ENCODE measurements around the gene ESRRB. TPM values are rescaled to one million over a fixed set of nuclear protein-coding genes. Genes with fewer than 3 reads are reported as not detected.

Gene ESRRB
- total RNA-seq, 1 experiment from 2014 or later = not detected

- DNase-seq (ENCODE audit: low read depth) = peak; percentile 21
Measured at GRCh38 chr14:76351941-76352340, 24.0 kb upstream of the ESRRB start.

DNA sequence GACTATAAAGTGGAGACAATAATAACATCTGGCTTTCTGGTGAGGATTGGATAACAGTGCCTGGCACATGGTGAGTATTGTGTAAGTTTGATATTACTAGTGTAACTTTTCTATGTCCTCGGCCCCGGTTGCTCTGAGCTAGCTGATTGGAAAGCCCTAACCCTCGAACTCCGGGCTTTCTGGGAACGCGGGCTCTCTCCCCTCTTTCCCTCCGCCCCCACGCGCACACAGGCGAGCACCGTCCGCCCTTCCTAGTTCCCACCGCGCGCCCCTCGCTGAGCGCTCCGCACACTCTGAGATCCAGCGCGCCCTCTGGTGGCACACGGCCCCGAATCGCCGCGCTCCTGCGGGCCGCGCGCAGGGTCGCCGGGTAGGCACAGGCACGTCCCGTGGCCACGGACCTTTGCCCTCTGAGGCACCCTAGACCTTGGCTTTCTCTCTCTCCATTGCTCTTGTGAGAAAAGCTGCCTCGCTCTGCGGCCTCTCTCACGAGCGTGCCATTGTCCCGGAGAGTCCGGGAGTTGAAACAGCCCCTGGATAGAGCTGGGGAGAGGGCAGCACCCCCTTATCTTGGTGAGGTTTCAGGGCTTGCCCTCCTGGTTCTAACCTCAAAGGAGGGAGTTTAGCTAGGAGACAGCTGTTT is 23.2 kb upstream of the ESRRB start:
- peak; percentile 29 for DNase-seq (ENCODE audit: low read depth)

GRCh38 chr14:76354310-76354709 is 21.6 kb upstream of the ESRRB start:
- no peak for DNase-seq (ENCODE audit: low read depth)

GRCh38 chr14:76355771-76356170 is 20.2 kb upstream of the ESRRB start:
- no peak for DNase-seq (ENCODE audit: low read depth)

DNA sequence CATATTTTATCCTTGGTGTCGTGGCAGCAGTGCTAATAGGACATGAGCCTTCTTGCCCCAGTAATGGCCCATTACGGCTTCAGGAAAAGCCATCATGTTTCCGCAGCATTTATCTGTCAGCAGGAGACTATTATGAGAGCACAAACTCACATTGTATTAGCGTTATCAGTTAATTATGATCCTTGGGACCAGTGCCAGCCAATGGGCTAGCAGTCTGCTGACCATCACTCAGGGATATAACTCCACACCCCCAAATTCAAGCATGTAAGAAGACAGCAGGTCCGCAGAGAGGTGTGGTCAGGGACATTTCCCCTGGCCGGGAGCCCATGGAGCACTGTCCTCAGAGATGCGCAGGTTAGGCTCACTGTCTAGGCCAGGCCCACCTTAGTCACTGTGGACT is 4.9 kb upstream of the ESRRB start:
- no peak for DNase-seq (ENCODE audit: low read depth)

- no peak for DNase-seq (ENCODE audit: low read depth)
Measured at GRCh38 chr14:76373456-76373855, 2.5 kb upstream of the ESRRB start.

GRCh38 chr14:76375484-76375883 is 453 bp upstream of the ESRRB start:
- DNase-seq (ENCODE audit: low read depth) = no peak

- no peak for DNase-seq (ENCODE audit: low read depth)
Measured at GRCh38 chr14:76376409-76376877, 506 bp downstream of the ESRRB start.

DNA sequence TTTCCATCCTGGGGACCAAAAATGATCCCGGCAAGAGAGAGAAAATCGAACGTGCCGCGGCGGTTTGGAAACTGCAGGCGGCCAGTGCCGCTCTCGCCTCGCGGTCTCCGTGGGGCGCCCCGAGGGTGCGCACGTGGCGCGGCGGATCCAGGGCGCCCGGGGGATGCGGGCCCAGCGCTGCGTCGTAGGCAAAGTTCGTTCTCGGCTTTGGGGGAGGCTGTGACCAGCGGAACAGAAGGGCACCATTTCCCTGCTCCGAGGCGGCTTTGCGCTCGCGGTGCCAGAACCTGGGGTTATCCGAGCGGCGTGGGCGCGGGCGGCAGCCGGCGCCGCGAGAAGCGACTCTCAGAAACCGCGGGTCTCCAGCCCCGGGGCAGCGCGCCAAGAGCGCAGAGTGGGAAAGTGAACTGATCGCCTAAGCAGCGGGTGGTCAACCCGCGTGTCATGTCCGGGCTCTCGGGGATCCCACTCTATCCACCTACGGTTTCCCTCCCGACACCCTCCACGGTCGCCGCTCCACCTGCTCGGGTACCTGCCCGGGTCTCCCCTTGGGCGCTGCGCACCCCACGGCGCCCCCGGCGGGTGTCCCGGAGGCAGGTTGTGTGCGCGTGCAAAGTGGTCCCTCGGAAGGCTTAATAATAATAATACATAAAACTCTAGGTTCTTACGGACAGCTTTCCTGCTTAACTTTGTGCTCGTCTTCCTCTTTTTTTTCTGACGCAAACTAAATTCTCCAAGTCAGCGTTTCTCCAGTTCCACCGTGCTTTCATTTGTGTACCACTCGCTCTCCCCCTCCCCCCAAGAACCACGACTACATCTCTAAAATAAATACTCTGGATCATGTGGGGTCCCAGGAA is 1.2 kb downstream of the ESRRB start:
- no peak for DNase-seq (ENCODE audit: low read depth)

- no peak for DNase-seq (ENCODE audit: low read depth)
Measured at GRCh38 chr14:76377735-76378074, 1.8 kb downstream of the ESRRB start.

- DNase-seq (ENCODE audit: low read depth) = no peak
Measured at GRCh38 chr14:76380991-76381390, 5.1 kb downstream of the ESRRB start.

DNA sequence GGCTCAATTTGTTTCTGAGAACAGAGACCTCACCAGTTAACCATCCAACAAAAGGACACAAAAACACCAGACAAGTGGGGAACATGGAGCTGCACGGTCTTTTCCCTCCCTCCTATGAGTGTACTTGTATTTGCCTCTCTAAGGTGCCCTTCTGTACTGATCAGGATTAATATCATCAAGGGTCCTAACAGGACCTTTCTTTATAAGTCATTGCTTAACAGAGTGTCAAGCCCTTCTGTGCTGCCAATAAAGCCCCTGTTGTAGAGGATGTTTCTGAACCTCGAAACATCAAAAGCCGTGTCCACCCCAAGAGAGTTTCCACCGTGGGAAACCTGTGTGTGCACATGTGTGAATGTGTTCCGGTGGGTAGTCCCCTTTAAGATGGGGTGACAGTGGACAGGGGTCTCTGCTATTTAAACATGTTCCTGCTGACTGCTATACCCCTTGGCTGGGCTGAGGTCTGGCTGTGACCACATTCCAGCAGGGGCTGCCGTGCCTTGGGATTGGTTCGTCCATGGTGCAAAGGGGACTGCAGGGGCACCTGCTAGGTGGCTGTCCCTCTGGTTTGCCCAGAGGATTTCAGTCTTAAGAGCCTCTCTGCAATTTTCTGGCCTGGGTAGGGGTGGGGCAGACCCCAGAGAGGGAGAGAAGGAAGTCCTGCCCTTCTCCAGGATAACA is 6.0 kb downstream of the ESRRB start:
- DNase-seq (ENCODE audit: low read depth) = no peak

- DNase-seq (ENCODE audit: low read depth) = no peak
Measured at GRCh38 chr14:76382495-76382832, 6.5 kb downstream of the ESRRB start.

DNA sequence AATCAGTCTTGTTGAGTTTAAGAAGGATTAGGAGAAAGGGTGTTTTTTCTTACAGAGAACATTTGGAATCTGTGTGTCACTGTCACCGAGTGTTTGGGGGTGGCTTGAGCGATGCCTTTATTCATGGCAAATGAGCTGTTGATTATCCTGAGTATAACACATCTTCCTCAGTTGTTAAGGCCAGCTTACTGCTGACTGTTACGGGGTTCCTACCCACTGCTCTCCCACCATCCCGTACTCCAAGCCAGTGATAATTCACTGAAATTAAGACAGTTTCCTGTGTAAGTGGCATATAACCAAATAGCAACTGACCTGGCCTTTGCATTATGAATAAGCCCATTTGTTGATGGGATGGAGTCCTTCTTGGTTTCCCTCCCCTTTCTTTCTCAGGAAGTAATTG is 9.5 kb downstream of the ESRRB start:
- no peak for DNase-seq (ENCODE audit: low read depth)

- peak; percentile 46 for DNase-seq (ENCODE audit: low read depth)
Measured at GRCh38 chr14:76386944-76387782, 11.2 kb downstream of the ESRRB start.

GRCh38 chr14:76389841-76390240 is 13.9 kb downstream of the ESRRB start:
- DNase-seq (ENCODE audit: low read depth) = no peak

DNA sequence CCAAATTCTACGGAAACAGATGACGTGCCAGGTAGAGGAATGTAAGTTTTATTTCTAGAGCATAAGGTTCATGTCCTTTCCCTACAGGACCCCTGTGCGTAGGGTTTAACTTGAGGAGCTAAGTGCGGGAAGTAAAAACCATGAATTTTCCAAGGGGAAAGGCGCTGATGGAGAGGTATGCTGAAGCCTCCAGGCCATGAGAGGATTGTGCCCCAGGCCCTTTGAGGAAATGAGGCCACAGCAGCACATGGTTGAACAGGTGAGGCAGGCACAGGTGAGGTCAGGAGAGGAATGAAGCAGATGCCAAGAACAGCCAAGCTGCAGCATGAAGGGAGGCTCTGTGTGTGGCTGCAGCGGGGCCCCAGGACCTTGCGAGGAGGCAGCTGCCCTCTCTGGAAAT is 14.7 kb downstream of the ESRRB start:
- no peak for DNase-seq (ENCODE audit: low read depth)

DNA sequence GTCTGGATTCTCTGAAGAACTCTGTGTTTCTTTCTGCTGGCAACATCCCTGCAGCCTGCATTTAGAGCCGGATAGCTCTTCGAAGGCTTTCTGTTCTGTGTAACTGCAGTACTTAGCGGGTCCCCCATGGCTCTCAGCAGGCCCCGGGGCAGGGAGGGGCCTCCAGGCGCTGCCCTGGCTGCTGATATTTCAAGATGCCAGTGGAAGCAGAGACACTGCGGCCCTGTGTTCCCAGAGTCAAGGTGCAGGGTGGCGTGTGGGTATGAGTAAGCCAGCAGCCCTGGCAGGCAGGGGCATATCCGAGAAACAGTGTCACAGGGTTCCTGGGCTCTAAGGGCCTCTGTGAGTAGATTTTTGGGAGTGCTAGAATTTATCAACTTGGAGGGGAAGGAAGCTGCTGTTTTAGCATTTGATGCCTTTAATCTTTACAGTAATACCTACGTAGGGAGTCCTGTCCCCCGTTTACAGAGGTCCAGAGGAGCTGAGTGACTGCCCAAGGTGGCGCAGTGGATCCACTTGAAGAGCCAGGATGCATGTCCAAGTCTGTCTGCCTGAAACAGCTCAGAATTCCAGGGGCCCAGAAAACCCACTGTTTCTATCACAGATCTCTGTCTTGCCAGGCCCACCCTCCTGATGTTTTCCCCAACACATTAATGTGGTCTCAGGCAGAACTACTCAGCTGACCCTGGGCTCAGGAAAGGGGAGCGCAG is 16.2 kb downstream of the ESRRB start:
- DNase-seq (ENCODE audit: low read depth) = peak; percentile 2

- DNase-seq (ENCODE audit: low read depth) = no peak
Measured at GRCh38 chr14:76394569-76394968, 18.6 kb downstream of the ESRRB start.

- no peak for DNase-seq (ENCODE audit: low read depth)
Measured at GRCh38 chr14:76395161-76395560, 19.2 kb downstream of the ESRRB start.

GRCh38 chr14:76396714-76397187 is 20.8 kb downstream of the ESRRB start:
- no peak for DNase-seq (ENCODE audit: low read depth)
